GM12891 (cell line): Measurements from ENCODE around the gene PRDM4.

Source experiments
- POLR2A ChIP-seq: IDR thresholded peaks from 2 replicates; pipeline ENCODE4 v1.6.1; 2011; ENCODE audit warnings: low read depth, low read length, control low read depth
- POLR2AphosphoS5 ChIP-seq: IDR thresholded peaks from 2 replicates; pipeline ENCODE4 v1.6.1; 2011; ENCODE audit warnings: low read depth, low read length, control low read depth

DNA sequence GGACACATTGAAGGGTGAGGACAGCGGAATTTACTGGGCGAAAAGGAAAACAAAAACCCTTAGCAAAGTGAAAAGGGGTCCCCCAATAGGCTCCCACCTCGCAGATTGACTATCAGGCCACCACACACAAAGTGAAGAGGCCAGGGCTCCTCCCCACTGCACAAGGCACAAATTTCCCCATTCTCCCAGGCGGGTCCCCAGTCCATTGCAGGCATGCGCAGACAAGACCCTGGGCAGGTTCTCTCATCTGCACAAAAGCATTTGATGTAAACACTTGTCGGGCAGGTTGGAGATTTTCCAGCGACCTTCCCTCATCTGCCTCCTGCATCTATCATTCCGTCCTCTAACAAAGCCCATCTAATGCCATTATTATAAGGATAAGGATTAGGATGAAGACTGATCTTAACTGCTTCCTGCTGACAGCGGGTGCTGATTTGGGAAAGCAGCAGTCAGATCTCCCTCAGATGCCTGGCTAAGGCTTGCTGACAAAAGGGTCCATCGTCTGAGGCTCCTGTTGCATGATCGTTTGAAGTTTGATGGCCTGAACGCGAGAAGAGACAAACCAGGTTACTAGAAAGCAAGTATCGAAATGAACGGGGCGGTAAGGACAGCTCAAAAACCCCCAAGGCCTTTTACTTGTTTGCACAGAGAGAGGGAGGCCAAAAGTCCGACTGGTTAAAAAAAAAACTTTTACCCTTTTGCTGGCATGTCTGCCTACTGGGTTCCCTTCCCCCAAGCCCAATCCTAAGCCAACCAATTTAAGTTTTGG lies 27.9 kb upstream of the PRDM4 start:
- no peak for TF ChIP-seq POLR2AphosphoS5
- TF ChIP-seq POLR2A = no peak
